Measurements from ENCODE around the gene EGLN1.

EGLN1 gene

GRCh38 chr1:231414260-231415016 lies 7.6 kb downstream of the EGLN1 start (continued):
- TF ChIP-seq ZNF488 (tag by site-specific recombination; IDR thresholded peaks at IDR 0.05) (no peak), ZNF701 (tag by site-specific recombination; IDR thresholded peaks at IDR 0.05) (no peak), TCF7L2 (IDR thresholded peaks at IDR 0.05; ENCODE audit: borderline replicate concordance, low read depth, low read length) (no peak), KLF7 (tag by site-specific recombination; IDR thresholded peaks at IDR 0.05; ENCODE audit: borderline replicate concordance) (no peak), ZNF37A (tag by site-specific recombination; IDR thresholded peaks at IDR 0.05) (no peak), ZNF19 (tag by site-specific recombination; IDR thresholded peaks at IDR 0.05; ENCODE audit: low read depth) (no peak), YY1 (tag by site-specific recombination; IDR thresholded peaks at IDR 0.05) (no peak), SP7 (tag by site-specific recombination; IDR thresholded peaks at IDR 0.05) (no peak), SALL2 (tag by site-specific recombination; IDR thresholded peaks at IDR 0.05; ENCODE audit: borderline replicate concordance) (no peak), ZBTB44 (tag by site-specific recombination; IDR thresholded peaks at IDR 0.05) (no peak), ZNF518A (tag by site-specific recombination; conservative IDR thresholded peaks at IDR 0.05; ENCODE audit: low read depth) (no peak), ZNF362 (tag by site-specific recombination; IDR thresholded peaks at IDR 0.05) (peak; percentile 15; the same call in 1 of the 2 replicates)

- no peak overlapping the region for H3K27ac ChIP-seq (ENCODE audit: extremely low read depth, low read depth, low read length)
- no peak overlapping the region for H3K4me3 ChIP-seq (ENCODE audit: low read depth, low read length)
- peaks cover 25% of the 10 kb centered on the region for H3K4me1 ChIP-seq (ENCODE audit: control insufficient read depth, insufficient read depth, low read length)
- CTCF ChIA-PET = interaction anchor here (0.6 to 1.4 kb wide), 8 partner anchors 13 to 452 kb away, joined by 3 to 4 read pairs (median 3); no protein-coding TSS in a partner anchor
- POLR2A ChIA-PET = interaction anchor here (0.9 kb wide), 1 partner anchor 76 kb away, joined by 3 read pairs; the partner anchor contains the start of genes EXOC8 and SPRTN
- H3K36me3 ChIP-seq (ENCODE audit: control insufficient read depth in 2 of 2, insufficient read depth in 1 of 2, low read length in 2 of 2) = peaks cover 0 to 4% of the 10 kb centered on the region in 2 experiments; a peak in 1 of 3 replicates
- H3K9me3 ChIP-seq (ENCODE audit: control insufficient read depth, insufficient read depth, low read depth, low read length) = no peaks in the 10 kb centered on the region
- no peak for TF ChIP-seq ZNF157 (tag by site-specific recombination; IDR thresholded peaks at IDR 0.05)
- TF ChIP-seq ZNF274 (IDR thresholded peaks at IDR 0.05; ENCODE audit: low read length) = no peak
- no peak for TF ChIP-seq ZNF274 (tag by site-specific recombination; IDR thresholded peaks at IDR 0.05; ENCODE audit: borderline replicate concordance)
- TF ChIP-seq ZNF664 (tag by site-specific recombination; IDR thresholded peaks at IDR 0.05) = no peak
- TF ChIP-seq ZNF394 (tag by site-specific recombination; IDR thresholded peaks at IDR 0.05; ENCODE audit: borderline replicate concordance) = no peak
- TF ChIP-seq ZBTB6 (tag by site-specific recombination; IDR thresholded peaks at IDR 0.05) = no peak
- TF ChIP-seq ZNF341 (tag by site-specific recombination; IDR thresholded peaks at IDR 0.05; ENCODE audit: low read depth) = no peak
- no peak for TF ChIP-seq ZFHX2 (tag by site-specific recombination; conservative IDR thresholded peaks at IDR 0.05)
- no peak for TF ChIP-seq ZIC2 (tag by site-specific recombination; IDR thresholded peaks at IDR 0.05)
- no peak for TF ChIP-seq TRIM28 (IDR thresholded peaks at IDR 0.05; ENCODE audit: borderline replicate concordance, low read length)
- no peak for TF ChIP-seq ZNF391 (tag by site-specific recombination; IDR thresholded peaks at IDR 0.05; ENCODE audit: borderline replicate concordance, low read depth)
- no peak for TF ChIP-seq ZNF155 (tag by site-specific recombination; IDR thresholded peaks at IDR 0.05)
- TF ChIP-seq SETDB1 (IDR thresholded peaks at IDR 0.05; ENCODE audit: insufficient read length, low read length) = no peak
- no peak for TF ChIP-seq ZNF785 (tag by site-specific recombination; IDR thresholded peaks at IDR 0.05)
Measured at GRCh38 chr1:231413749-231414082, 8.4 kb downstream of the EGLN1 start.
